ENCODE measurements around the gene KIAA1549. TPM values are rescaled to one million over a fixed set of nuclear protein-coding genes. Genes with fewer than 3 reads are reported as not detected.

KIAA1549 gene
- total RNA-seq, 1 experiment from 2014 or later: 19.9 TPM

- no peaks in the 10 kb centered on the region for H3K36me3 Mint-ChIP-seq (ENCODE audit: insufficient read depth, unreplicated experiment)
- no peaks in the 10 kb centered on the region for H3K27me3 ChIP-seq (replicated peaks; ENCODE audit: control insufficient read depth, insufficient read depth, low read length)
- ChIA-PET CTCF (no interaction called here), POLR2A (no interaction called here)
- no peaks in the 10 kb centered on the region for H3K4me1 ChIP-seq
- no peak for DNase-seq
- no TSS peak for BruUV-seq (replicated peaks)
- H3K9me3 ChIP-seq: no peaks in the 10 kb centered on the region
- H3K27ac Mint-ChIP-seq (ENCODE audit: unreplicated experiment): no peak overlapping the region
- H3K9me3 Mint-ChIP-seq (ENCODE audit: unreplicated experiment): no peaks in the 10 kb centered on the region
- H3K4me1 Mint-ChIP-seq (ENCODE audit: low read depth, unreplicated experiment): no peaks in the 10 kb centered on the region
- no peak overlapping the region for H3K4me3 ChIP-seq (ENCODE audit: low read depth, low read length)
- intact Hi-C loops (cut with micrococcal nuclease; ENCODE audit: unreplicated experiment): no loop called here
- TF ChIP-seq CTCF (IDR thresholded peaks at IDR 0.05; ENCODE audit: insufficient read depth in 1 of 2, low read depth in 1 of 2, low read length in 1 of 2, severe bottlenecking in 1 of 2, unreplicated experiment in 1 of 2): no peak
- H3K27me3 Mint-ChIP-seq (ENCODE audit: insufficient read depth, unreplicated experiment): no peaks in the 10 kb centered on the region
- H3K36me3 ChIP-seq (ENCODE audit: control insufficient read depth, insufficient read depth, low read length): no peaks in the 10 kb centered on the region
- H3K4me3 Mint-ChIP-seq (ENCODE audit: unreplicated experiment): no peak overlapping the region
Observed at GRCh38 chr7:138970952-138971351, 10.2 kb downstream of the KIAA1549 start.

GRCh38 chr7:138970446-138970845 is 10.7 kb downstream of the KIAA1549 start:
- ChIA-PET CTCF (no interaction called here), POLR2A (no interaction called here)
- Mint-ChIP-seq H3K27me3 (ENCODE audit: insufficient read depth, unreplicated experiment) (no peaks in the 10 kb centered on the region), H3K36me3 (ENCODE audit: insufficient read depth, unreplicated experiment) (no peaks in the 10 kb centered on the region), H3K27ac (ENCODE audit: unreplicated experiment) (no peak overlapping the region), H3K9me3 (ENCODE audit: unreplicated experiment) (no peaks in the 10 kb centered on the region), H3K4me1 (ENCODE audit: low read depth, unreplicated experiment) (no peaks in the 10 kb centered on the region), H3K4me3 (ENCODE audit: unreplicated experiment) (no peak overlapping the region)
- intact Hi-C loops (cut with micrococcal nuclease; ENCODE audit: unreplicated experiment): no loop called here
- no peak for TF ChIP-seq CTCF (IDR thresholded peaks at IDR 0.05; ENCODE audit: insufficient read depth in 1 of 2, low read depth in 1 of 2, low read length in 1 of 2, severe bottlenecking in 1 of 2, unreplicated experiment in 1 of 2)
- no peak for DNase-seq
- no peaks in the 10 kb centered on the region for H3K4me1 ChIP-seq
- H3K36me3 ChIP-seq (ENCODE audit: control insufficient read depth, insufficient read depth, low read length): no peaks in the 10 kb centered on the region
- no peak overlapping the region for H3K4me3 ChIP-seq (ENCODE audit: low read depth, low read length)
- no peaks in the 10 kb centered on the region for H3K27me3 ChIP-seq (replicated peaks; ENCODE audit: control insufficient read depth, insufficient read depth, low read length)
- no TSS peak for BruUV-seq (replicated peaks)
- no peaks in the 10 kb centered on the region for H3K9me3 ChIP-seq

- H3K27ac Mint-ChIP-seq (ENCODE audit: unreplicated experiment): no peak overlapping the region
- no peaks in the 10 kb centered on the region for H3K4me1 Mint-ChIP-seq (ENCODE audit: low read depth, unreplicated experiment)
- no peak overlapping the region for H3K4me3 Mint-ChIP-seq (ENCODE audit: unreplicated experiment)
- no peak for DNase-seq
- H3K36me3 ChIP-seq (ENCODE audit: control insufficient read depth, insufficient read depth, low read length): no peaks in the 10 kb centered on the region
- H3K36me3 Mint-ChIP-seq (ENCODE audit: insufficient read depth, unreplicated experiment): no peaks in the 10 kb centered on the region
- H3K4me1 ChIP-seq: no peaks in the 10 kb centered on the region
- no peaks in the 10 kb centered on the region for H3K9me3 ChIP-seq
- intact Hi-C loops (cut with micrococcal nuclease; ENCODE audit: unreplicated experiment): no loop called here
- H3K4me3 ChIP-seq (ENCODE audit: low read depth, low read length): no peak overlapping the region
- POLR2A ChIA-PET: no interaction called here
- H3K9me3 Mint-ChIP-seq (ENCODE audit: unreplicated experiment): no peaks in the 10 kb centered on the region
- no peak for TF ChIP-seq CTCF (IDR thresholded peaks at IDR 0.05; ENCODE audit: insufficient read depth in 1 of 2, low read depth in 1 of 2, low read length in 1 of 2, severe bottlenecking in 1 of 2, unreplicated experiment in 1 of 2)
- CTCF ChIA-PET: no interaction called here
- no TSS peak for BruUV-seq (replicated peaks)
- no peaks in the 10 kb centered on the region for H3K27me3 ChIP-seq (replicated peaks; ENCODE audit: control insufficient read depth, insufficient read depth, low read length)
- no peaks in the 10 kb centered on the region for H3K27me3 Mint-ChIP-seq (ENCODE audit: insufficient read depth, unreplicated experiment)
Observed at GRCh38 chr7:138967159-138967558, 14.0 kb downstream of the KIAA1549 start.

Data from Caco-2 (cell line).